B cell (primary cell): ENCODE results near the gene SLC20A1.
"Not testable (repeated sequence)": the region's sequence is repeated elsewhere in the genome, so short reads cannot be mapped to it uniquely, and the experiment has no call there.

Experiments used
- EZH2 ChIP-seq: IDR thresholded peaks from 2 replicates; pipeline ENCODE4 v1.6.1; 2012; ENCODE audit warnings: borderline replicate concordance, low read depth, mild to moderate bottlenecking, moderate library complexity, low read length; ENCODE audit not compliant: insufficient read depth, poor library complexity, severe bottlenecking
- TF ChIP-seq, protein P1 (sequence below): fragments of 200-600 bp; IDR thresholded peaks from one replicate; pipeline ENCODE4 v1.8.0; 2022; ENCODE audit warnings: antibody characterized with exemption, mild to moderate bottlenecking

DNA sequence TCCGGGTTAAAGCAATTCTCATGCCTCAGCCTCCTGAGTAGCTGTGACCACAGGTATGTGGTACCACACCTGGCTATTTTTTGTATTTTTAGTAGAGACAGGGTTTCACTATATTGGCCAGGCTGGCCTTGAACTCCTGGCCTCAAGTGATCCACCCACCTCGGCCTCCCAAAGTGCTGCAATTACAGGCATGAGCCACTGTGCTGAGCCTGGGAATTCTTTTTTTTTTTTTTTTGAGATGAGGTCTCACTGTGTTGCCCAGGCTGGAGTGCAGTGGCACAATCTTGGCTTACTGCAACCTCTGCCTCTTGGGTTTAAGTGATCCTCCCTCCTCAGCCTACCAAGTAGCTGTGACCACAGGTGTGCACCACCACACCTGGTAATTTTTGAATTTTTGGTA is 29.9 kb upstream of the SLC20A1 start:
- TF ChIP-seq, protein P1, sequence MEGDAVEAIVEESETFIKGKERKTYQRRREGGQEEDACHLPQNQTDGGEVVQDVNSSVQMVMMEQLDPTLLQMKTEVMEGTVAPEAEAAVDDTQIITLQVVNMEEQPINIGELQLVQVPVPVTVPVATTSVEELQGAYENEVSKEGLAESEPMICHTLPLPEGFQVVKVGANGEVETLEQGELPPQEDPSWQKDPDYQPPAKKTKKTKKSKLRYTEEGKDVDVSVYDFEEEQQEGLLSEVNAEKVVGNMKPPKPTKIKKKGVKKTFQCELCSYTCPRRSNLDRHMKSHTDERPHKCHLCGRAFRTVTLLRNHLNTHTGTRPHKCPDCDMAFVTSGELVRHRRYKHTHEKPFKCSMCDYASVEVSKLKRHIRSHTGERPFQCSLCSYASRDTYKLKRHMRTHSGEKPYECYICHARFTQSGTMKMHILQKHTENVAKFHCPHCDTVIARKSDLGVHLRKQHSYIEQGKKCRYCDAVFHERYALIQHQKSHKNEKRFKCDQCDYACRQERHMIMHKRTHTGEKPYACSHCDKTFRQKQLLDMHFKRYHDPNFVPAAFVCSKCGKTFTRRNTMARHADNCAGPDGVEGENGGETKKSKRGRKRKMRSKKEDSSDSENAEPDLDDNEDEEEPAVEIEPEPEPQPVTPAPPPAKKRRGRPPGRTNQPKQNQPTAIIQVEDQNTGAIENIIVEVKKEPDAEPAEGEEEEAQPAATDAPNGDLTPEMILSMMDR, result not testable (repeated sequence)
- TF ChIP-seq EZH2, result not testable (repeated sequence)
